ENCODE results near the gene FIBIN. TPM values are rescaled to one million over a fixed set of nuclear protein-coding genes. Genes with fewer than 3 reads are reported as not detected.
"Not testable (repeated sequence)": the region's sequence is repeated elsewhere in the genome, so short reads cannot be mapped to it uniquely, and the experiment has no call there.

Gene FIBIN
- total RNA-seq, 2 donors from 2014 or later = 0.25 to 3.3 TPM

GRCh38 chr11:26958005-26958701 is 35.8 kb upstream of the FIBIN start:
- Histone ChIP-seq H3K9me3 (no peaks in the 10 kb centered on the region), H3K27ac (no peak overlapping the region), H3K9ac (ENCODE audit: low read depth in 2 of 2, low read length in 2 of 2) (no peak overlapping the region), H3K4me1 (no peaks in the 10 kb centered on the region), H3K27me3 (no peaks in the 10 kb centered on the region), H3K4me3 (no peak overlapping the region), H3K36me3 (no peaks in the 10 kb centered on the region)
- no peak for DNase-seq
- TF ChIP-seq CTCF (IDR thresholded peaks at IDR 0.05) = no peak
- intact Hi-C loops (cut with DNase I) = no loop called here

GRCh38 chr11:26958702-26959049 is 35.2 kb upstream of the FIBIN start:
- no peak for TF ChIP-seq CTCF (IDR thresholded peaks at IDR 0.05)
- DNase-seq = no peak
- Histone ChIP-seq H3K4me1 (no peaks in the 10 kb centered on the region), H3K27ac (no peak overlapping the region), H3K9ac (ENCODE audit: low read depth in 2 of 2, low read length in 2 of 2) (no peak overlapping the region), H3K36me3 (no peaks in the 10 kb centered on the region), H3K4me3 (no peak overlapping the region), H3K27me3 (no peaks in the 10 kb centered on the region), H3K9me3 (no peaks in the 10 kb centered on the region)
- intact Hi-C loops (cut with DNase I) = no loop called here

GRCh38 chr11:26960281-26960680 is 33.6 kb upstream of the FIBIN start:
- intact Hi-C loops (cut with DNase I) = no loop called here

GRCh38 chr11:26963764-26964163 is 30.1 kb upstream of the FIBIN start:
- Histone ChIP-seq H3K27me3 (no peaks in the 10 kb centered on the region), H3K36me3 (no peaks in the 10 kb centered on the region), H3K27ac (no peak overlapping the region), H3K9ac (ENCODE audit: low read depth in 2 of 2, low read length in 2 of 2) (no peak overlapping the region), H3K9me3 (no peaks in the 10 kb centered on the region), H3K4me1 (no peaks in the 10 kb centered on the region), H3K4me3 (no peak overlapping the region)
- TF ChIP-seq CTCF (IDR thresholded peaks at IDR 0.05) = no peak
- DNase-seq = no peak
- intact Hi-C loops (cut with DNase I) = no loop called here

More at GRCh38 chr11:26960281-26960680, 33.6 kb upstream of the FIBIN start:
- Histone ChIP-seq H3K36me3 (no peaks in the 10 kb centered on the region), H3K27me3 (no peaks in the 10 kb centered on the region), H3K9me3 (no peaks in the 10 kb centered on the region), H3K27ac (no peak overlapping the region), H3K4me3 (no peak overlapping the region), H3K4me1 (no peaks in the 10 kb centered on the region), H3K9ac (ENCODE audit: low read depth in 2 of 2, low read length in 2 of 2) (no peak overlapping the region)
- DNase-seq = no peak
- TF ChIP-seq CTCF (IDR thresholded peaks at IDR 0.05) = no peak

GRCh38 chr11:26964339-26964738 is 29.6 kb upstream of the FIBIN start:
- no peak for DNase-seq
- Histone ChIP-seq H3K27ac (no peak overlapping the region), H3K9ac (ENCODE audit: low read depth in 2 of 2, low read length in 2 of 2) (no peak overlapping the region), H3K9me3 (no peaks in the 10 kb centered on the region), H3K4me1 (no peaks in the 10 kb centered on the region), H3K36me3 (no peaks in the 10 kb centered on the region), H3K4me3 (no peak overlapping the region), H3K27me3 (no peaks in the 10 kb centered on the region)
- intact Hi-C loops (cut with DNase I) = no loop called here
- no peak for TF ChIP-seq CTCF (IDR thresholded peaks at IDR 0.05)

- H3K4me1 ChIP-seq; DNase-seq; H3K9me3 ChIP-seq; intact Hi-C loops (cut with DNase I); H3K36me3 ChIP-seq; H3K9ac ChIP-seq (ENCODE audit: low read depth in 2 of 2, low read length in 2 of 2); H3K4me3 ChIP-seq; H3K27ac ChIP-seq; H3K27me3 ChIP-seq: not testable (repeated sequence)
Observed at GRCh38 chr11:26964847-26965485, 28.9 kb upstream of the FIBIN start.

Measured in colonic mucosa (tissue), 4 donors.